Activated CD4-positive, CD25-positive, alpha-beta regulatory T cell treated with anti-CD3 and anti-CD28 coated beads, Interleukin-2, amount 50 U/mL, for 16 hours (primary cell): ENCODE data around the gene PZP.

ENCODE experiments used
- DNase-seq: peaks from one replicate; pipeline ENCODE4 v3.0.0-alpha.2; 2020; ENCODE audit warnings: low read depth, low spot score

PZP gene

GRCh38 chr12:9104087-9104486 lies 104.1 kb downstream of the PZP start:
- no peak for DNase-seq

DNA sequence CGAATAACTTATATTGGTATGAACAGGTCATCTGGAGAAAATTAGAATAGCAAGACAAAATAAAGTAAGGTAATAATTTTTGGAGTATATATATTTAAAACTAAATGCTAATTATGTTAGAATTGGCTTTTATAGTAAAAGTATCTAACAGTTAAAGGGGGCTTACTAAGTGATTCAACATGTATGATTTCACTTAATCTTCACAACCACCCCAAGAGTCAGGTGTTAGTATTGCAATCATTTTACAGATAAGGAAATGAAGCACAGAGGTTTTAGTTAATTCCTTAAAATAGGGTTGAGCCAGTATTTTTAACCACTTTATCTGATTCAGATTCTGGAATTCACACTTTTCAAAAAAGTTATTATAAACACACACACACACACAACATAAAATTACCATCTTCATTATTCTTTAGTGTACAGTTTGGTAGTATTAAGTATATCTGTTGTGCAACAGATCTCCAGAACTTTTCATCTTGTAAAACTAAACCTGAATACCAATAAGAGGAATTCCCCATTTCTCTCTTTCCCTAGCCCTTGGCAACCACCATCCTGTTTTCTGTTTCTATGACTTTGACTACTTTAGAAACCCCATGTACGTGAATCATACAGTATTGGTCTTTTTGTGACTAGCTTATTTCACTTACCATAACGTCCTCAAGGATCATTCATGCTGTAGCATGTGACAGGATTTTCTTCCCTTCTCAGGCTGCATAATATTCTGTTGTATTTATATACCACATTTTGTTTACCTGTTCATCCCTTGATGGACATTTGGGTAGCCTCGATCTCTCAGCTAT lies 104.9 kb downstream of the PZP start:
- DNase-seq, result no peak

DNA sequence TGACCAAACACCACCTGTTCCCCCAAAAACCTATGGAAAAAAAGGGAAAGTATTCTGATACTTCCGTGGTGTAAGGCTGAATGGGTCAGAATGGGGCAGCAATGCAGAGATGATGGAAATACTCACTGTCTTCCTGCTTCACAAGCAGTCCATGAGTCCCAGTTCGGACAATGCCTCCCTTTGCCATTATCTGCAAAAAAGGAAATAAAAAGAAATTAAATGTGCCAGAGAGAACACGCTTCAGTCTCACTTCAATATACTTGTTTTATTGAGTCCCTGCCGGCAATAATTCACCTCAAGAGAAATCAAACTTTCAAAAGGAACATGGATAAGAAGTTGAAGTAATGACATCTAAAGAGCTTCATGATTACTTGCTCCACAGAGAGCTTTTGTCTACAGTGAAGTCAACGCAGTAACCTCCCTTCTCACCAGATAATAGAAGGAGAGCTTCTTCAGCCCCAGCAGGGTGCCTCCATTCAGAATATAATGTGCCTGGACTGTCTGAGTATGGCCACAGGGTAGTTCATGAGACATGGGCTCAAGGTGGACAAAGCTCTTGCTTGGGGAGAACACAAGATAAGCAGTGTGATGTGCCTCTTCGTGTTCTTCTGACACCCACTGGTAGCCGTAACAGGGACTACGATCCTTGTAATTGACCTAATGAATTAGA lies 107.0 kb downstream of the PZP start:
- DNase-seq, result no peak

GRCh38 chr12:9099552-9100190 lies 108.5 kb downstream of the PZP start:
- no peak for DNase-seq
